Ovary (tissue), 3 donors: ENCODE measurements around the gene CHL1.

Experiments used
- POLR2A ChIP-seq: fragments of 450-650 bp; IDR thresholded peaks from one replicate; pipeline ENCODE4 v1.6.1; 2017; ENCODE audit warnings: antibody characterized with exemption, mild to moderate bottlenecking, moderate library complexity
- TF ChIP-seq, protein P1 (sequence below), 3 donors: fragments of 450-650 bp in 2 of 3; fragments of 200-600 bp in 1 of 3; IDR thresholded peaks; one replicate each; pipeline versions ENCODE4 v1.5.1 to v1.8.0; 2016 to 2022; ENCODE audit warnings: antibody characterized with exemption in 3 of 3, mild to moderate bottlenecking in 1 of 3
- donor health status: DM: no; HTN: no; CAD: no.

DNA sequence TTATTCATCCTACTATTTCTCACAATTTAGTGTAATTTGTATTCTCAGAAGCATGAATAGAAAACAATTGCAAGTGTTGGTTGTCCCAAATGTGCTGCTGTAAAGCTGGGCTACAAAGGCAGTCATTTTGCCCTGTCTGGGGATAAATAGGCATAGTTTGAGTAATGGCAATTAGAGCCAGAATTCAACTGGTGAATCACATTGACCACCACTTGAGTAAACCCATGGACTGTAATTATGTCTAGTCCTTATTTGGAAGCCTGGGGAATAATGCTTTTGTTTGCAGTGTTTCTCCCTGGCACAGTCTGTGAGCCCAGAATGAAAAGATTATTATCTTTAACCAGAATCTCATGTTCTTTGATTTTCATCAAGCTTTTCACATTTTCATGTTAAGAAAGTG is 30.5 kb upstream of the CHL1 start:
- TF ChIP-seq, protein P1, sequence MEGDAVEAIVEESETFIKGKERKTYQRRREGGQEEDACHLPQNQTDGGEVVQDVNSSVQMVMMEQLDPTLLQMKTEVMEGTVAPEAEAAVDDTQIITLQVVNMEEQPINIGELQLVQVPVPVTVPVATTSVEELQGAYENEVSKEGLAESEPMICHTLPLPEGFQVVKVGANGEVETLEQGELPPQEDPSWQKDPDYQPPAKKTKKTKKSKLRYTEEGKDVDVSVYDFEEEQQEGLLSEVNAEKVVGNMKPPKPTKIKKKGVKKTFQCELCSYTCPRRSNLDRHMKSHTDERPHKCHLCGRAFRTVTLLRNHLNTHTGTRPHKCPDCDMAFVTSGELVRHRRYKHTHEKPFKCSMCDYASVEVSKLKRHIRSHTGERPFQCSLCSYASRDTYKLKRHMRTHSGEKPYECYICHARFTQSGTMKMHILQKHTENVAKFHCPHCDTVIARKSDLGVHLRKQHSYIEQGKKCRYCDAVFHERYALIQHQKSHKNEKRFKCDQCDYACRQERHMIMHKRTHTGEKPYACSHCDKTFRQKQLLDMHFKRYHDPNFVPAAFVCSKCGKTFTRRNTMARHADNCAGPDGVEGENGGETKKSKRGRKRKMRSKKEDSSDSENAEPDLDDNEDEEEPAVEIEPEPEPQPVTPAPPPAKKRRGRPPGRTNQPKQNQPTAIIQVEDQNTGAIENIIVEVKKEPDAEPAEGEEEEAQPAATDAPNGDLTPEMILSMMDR (IDR thresholded peaks at IDR 0.05) = no peak
- TF ChIP-seq POLR2A = no peak
